ENCODE measurements around the gene KCNK7.

GRCh38 chr11:65547446-65548125, 48.0 kb downstream of the KCNK7 start:
- TF ChIP-seq GATA3 (IDR thresholded peaks at IDR 0.05; ENCODE audit: low read depth, low read length) (no peak), GATA2 (IDR thresholded peaks at IDR 0.05; ENCODE audit: low read depth, low read length) (no peak)
